ENCODE data around the gene CFAP90. TPM values are rescaled to one million over a fixed set of nuclear protein-coding genes. Genes with fewer than 3 reads are reported as not detected.

Gene CFAP90
- total and polyA plus RNA-seq, 11 donors = not detected

DNA sequence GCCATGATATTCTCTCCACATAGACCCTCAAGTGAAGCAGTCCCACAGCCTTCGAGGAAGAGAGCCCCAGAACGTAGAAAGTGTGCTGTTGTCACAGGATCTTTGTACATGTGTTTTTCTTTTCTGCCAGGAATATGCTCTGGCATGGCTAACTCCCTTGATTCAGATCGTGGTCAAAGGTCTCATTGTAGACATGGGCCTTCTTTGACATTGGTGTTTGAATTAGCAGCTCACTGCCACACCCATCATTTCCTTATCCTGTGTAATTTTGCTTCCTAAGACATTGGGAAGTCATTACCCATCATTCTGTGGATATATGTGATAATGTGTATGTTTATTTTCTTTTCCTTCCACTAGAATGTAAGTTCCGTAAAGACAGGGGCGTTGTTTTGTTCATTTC is 43.5 kb upstream of the CFAP90 start:
- Histone ChIP-seq H3K27ac (no peak overlapping the region), H3K27me3 (no peaks in the 10 kb centered on the region), H3K4me3 (no peak overlapping the region), H3K9me3 (no peaks in the 10 kb centered on the region), H3K4me1 (peaks cover 0 to 2% (median 0%) of the 10 kb centered on the region in 12 donors), H3K36me3 (peaks cover 0 to 100% (median 99%) of the 10 kb centered on the region in 9 donors)
- TF ChIP-seq, protein P1, sequence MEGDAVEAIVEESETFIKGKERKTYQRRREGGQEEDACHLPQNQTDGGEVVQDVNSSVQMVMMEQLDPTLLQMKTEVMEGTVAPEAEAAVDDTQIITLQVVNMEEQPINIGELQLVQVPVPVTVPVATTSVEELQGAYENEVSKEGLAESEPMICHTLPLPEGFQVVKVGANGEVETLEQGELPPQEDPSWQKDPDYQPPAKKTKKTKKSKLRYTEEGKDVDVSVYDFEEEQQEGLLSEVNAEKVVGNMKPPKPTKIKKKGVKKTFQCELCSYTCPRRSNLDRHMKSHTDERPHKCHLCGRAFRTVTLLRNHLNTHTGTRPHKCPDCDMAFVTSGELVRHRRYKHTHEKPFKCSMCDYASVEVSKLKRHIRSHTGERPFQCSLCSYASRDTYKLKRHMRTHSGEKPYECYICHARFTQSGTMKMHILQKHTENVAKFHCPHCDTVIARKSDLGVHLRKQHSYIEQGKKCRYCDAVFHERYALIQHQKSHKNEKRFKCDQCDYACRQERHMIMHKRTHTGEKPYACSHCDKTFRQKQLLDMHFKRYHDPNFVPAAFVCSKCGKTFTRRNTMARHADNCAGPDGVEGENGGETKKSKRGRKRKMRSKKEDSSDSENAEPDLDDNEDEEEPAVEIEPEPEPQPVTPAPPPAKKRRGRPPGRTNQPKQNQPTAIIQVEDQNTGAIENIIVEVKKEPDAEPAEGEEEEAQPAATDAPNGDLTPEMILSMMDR (IDR thresholded peaks at IDR 0.05) = no peak
- no peak for TF ChIP-seq POLR2A (IDR thresholded peaks at IDR 0.05)
- DNase-seq (no peak), ATAC-seq (no peak)
- WGBS, 4 donors = 64 to 78% (median 69%) methylated on average over 5 of the region's 5 CpGs
- intact Hi-C loops (cut with DNase I) = no loop called here

DNA sequence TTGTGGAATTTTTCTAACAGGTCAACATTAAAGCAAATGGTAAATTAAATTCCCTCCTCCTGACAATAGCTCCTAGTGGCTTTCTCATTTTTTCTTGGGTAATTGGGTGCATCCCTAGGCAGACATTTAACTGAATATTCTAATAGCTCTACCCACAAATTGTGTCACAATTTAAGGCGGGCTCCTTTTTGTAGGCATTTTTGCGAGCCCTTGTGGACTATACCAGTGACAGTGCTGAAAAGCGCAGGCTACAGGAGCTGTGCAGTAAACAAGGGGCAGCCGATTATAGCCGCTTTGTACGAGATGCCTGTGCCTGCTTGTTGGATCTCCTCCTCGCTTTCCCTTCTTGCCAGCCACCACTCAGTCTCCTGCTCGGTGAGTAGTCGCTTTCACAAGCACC is 38.0 kb upstream of the CFAP90 start:
- Histone ChIP-seq H3K27me3 (no peaks in the 10 kb centered on the region), H3K4me3 (no peak overlapping the region), H3K4me1 (no peaks in the 10 kb centered on the region), H3K36me3 (peaks cover 0 to 99% (median 94%) of the 10 kb centered on the region in 9 donors), H3K9me3 (no peaks in the 10 kb centered on the region), H3K27ac (no peak overlapping the region)
- ATAC-seq (no peak), DNase-seq (no peak)
- WGBS, 4 donors = 93 to 97% (median 96%) methylated on average over 9 of the region's 9 CpGs
- TF ChIP-seq POLR2A (IDR thresholded peaks at IDR 0.05) = no peak
- TF ChIP-seq, protein P1 (IDR thresholded peaks at IDR 0.05) = no peak
- intact Hi-C loops (cut with DNase I) = no loop called here

DNA sequence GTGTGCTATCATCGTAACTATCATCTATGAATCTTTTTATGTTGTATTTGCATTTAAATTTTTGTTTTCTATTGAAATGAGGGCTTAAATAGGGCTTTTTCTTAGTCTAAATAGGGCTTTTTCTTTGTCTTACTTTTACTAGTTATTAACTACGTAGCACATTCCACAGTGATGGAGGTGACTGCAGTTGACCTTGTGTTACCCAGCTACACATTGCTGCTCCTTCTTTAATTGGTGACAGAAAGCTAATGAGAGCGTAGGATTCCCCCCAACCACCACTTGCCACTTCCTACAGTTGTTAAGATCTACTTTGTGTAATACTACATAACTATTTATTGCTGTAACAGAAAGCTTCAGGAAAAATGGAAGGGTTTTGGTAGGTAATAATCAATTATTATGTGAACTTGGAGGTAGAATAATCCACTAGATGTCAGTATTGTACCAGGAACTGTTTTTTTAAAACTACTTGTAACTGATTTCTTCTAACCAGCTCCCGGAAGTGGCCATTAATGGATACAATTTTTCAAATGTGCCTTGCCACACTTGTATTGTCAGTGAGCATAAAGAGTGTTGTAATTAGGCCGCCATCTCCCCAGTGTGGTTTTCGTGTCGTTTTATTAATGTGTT is 36.0 kb upstream of the CFAP90 start:
- H3K27ac ChIP-seq = no peak overlapping the region
- no peak overlapping the region for H3K4me3 ChIP-seq
- peaks cover 0 to 99% (median 91%) of the 10 kb centered on the region in 9 donors for H3K36me3 ChIP-seq
- intact Hi-C loops (cut with DNase I) = no loop called here
- H3K9me3 ChIP-seq = no peaks in the 10 kb centered on the region
- TF ChIP-seq POLR2A (IDR thresholded peaks at IDR 0.05) = no peak
- TF ChIP-seq, protein P1 (IDR thresholded peaks at IDR 0.05) = peak in 11 of 12 donors; percentile 33 to 61 (median 48)
- DNase-seq (no peak), ATAC-seq (no peak)
- H3K27me3 ChIP-seq = no peaks in the 10 kb centered on the region
- WGBS, 4 donors = 77 to 80% (median 78%) methylated on average over 7 of the region's 7 CpGs
- H3K4me1 ChIP-seq = no peaks in the 10 kb centered on the region

DNA sequence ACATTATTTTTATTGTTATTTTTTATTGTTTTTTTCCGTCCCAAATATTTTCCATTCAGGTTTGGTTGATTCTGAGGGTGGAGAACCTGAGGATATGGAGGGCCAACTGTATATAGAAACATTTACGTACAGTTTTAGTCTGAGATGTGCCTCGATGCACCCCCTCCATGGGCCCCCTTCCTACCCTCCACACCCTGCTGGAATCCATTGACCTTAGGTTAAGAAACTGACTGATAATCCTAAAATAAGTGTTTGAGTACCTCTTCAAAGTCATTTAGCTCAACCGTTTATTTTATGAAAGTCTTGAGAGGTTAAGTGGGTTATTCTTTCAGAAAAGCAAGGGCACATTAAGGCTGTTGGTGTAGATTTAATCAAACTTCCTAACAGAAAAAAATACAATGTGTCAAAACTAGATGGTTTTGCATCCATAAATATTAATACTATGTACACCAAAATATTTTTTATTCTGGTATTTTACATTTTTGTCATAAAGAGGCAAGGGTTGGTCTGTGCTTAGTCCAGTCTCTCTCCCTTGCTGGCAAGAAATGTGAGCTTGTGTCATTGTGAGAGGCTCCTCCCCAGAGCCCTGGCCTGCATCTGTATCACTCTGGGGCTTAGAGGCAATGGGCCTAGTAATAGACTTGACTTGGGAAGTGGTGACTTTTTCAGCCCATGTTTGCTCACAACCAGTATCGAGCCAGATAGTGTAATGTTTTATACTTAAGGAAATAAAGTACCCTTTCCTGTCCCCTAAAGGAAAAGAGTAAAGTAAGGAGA is 33.7 kb upstream of the CFAP90 start:
- WGBS, 4 donors = 70 to 72% (median 71%) methylated on average over 5 of the region's 5 CpGs
- no peaks in the 10 kb centered on the region for H3K4me1 ChIP-seq
- ATAC-seq (peak in 3 of 4 donors; percentile 60 to 88 (median 82)), DNase-seq (no peak)
- no peaks in the 10 kb centered on the region for H3K9me3 ChIP-seq
- H3K4me3 ChIP-seq = no peak overlapping the region
- peaks cover 0 to 99% (median 85%) of the 10 kb centered on the region in 9 donors for H3K36me3 ChIP-seq
- no peaks in the 10 kb centered on the region for H3K27me3 ChIP-seq
- TF ChIP-seq, protein P1 (IDR thresholded peaks at IDR 0.05) = no peak
- no peak for TF ChIP-seq POLR2A (IDR thresholded peaks at IDR 0.05)
- intact Hi-C loops (cut with DNase I) = no loop called here
- no peak overlapping the region for H3K27ac ChIP-seq

All from heart left ventricle (tissue), 16 donors.